GM18502 (cell line): Measurements from ENCODE around the gene SYCP1.

Source experiments
- ATAC-seq: cut with Tn5 transposase; IDR thresholded peaks from one replicate; pipeline ENCODE4 v1.9.1; 2021; ENCODE audit warnings: mild to moderate bottlenecking; ENCODE audit not compliant: unreplicated experiment, poor library complexity

The SYCP1 gene

DNA sequence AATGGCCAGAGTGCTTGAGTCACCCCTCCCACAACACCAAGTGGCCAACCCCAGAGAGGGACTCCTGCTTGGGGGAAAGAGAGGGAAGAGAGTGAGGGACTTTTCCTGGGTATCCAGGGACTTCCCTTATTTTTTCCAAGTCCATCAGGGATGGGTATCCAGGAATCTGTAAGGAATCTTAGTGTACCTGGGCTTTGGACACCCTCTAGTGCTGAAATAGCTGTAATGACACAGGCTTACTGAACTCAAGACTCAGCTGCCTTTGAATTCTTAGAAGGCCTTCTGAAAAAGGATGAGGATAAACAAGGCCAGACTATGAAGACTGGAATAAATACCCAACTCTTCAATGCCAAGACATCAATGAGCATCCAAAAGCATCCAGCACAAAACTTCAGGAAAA lies 187.0 kb downstream of the SYCP1 start:
- no peak for ATAC-seq
